COLO668 (cell line): ENCODE data around the gene DEDD2.

Source experiments
- DNase-seq: peaks from one replicate; lab custom pipeline; 2025; ENCODE audit not compliant: unreplicated experiment; lab: John Stamatoyannopoulos, UW

The DEDD2 gene

DNA sequence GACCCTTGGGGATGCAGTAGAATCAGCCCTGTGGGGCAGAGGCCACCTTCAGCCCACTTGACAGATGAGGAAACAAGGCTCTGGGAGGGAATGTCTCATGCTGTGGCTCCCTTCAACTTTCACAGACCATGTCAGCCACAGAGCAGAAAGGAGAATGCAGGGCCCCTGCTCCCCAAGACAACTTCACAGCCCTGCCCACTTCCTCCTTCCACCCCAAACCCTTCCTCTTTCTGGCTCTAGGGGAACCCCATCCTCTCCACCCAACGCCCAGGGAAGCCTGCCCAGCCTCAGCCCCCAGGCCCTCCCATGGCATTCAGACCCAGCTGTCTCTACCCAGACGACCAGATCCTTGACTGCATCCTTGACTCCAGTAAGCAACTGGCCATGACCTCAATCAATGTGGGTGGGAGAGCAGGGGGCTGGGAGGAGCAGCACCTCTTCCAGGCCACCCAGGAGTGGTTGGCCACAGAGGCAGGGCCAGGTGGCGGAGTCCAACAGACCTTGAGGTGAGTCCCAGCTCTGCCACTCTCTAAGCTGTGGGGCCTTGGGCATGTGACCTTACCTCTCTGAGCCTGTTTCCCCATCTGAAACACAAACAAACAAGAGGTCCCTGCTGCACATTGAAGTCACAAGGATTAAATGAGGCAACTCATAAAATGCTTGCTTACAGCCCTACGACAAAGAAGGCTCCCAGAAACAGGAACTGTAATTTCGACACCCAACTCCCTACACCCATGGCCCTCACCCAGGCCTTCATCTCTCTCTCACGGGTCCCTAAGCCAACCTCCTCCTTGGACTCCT is 15.8 kb downstream of the DEDD2 start:
- no peak for DNase-seq

DNA sequence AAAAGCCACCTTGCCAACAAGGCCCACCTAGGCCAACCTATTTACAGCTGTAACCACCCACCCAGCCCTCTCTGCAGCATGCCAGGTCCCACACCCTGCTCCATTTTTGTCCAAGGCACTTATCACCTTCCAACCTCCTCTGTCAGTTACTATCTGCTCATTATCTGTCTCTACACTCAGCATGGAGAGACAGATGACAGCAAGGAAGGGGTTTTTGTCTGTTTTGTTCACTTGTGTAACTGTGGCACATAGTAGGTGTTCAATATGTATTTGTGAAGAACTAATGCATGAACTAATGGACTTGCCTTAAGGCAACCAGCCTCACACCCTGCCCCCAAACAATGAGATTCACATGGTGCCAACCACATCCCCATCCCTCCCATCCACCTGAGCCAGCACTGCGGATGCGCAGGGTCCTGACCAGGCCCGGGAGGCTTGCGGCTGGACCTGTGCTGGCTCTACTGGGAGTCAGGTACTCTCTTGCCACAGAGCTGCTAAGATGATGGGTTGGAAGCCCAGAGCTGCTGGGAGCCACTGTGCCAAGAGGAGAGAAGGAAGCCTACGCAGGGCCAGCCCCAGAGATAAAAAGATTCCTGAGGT is 17.3 kb downstream of the DEDD2 start:
- no peak for DNase-seq

DNA sequence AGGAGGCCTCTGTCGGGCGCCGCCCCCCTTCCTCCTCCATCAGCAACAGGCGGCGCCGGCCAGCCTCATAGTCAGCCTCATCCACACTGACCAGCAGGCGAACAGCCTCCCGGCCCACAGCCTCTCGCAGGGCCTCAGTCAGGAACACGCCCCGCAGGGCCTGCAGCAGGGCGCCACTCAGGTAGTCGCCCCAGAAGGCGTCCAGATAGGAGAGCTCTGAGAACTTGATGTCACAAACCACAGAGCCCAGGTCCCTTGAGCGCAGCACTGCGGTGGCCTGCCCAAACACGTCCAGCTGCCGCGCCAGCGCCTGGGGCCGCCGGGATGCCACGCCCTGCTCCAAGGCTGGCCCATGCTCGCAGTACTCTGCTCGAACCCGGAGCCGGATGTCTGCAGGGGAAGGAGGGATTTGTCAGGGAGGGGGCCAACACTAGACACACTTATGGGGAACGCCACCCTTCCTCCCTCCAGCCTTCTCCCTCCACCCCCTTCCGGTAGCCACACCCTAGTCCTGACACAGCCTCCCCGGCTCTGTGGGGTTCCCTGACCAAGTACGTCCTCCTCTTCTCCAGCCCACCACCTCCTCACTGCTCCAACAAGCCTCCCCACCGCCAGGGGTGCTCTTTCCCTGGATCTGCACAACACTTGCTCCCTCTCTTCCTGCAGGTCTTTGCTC is 17.9 kb downstream of the DEDD2 start:
- no peak for DNase-seq

DNA sequence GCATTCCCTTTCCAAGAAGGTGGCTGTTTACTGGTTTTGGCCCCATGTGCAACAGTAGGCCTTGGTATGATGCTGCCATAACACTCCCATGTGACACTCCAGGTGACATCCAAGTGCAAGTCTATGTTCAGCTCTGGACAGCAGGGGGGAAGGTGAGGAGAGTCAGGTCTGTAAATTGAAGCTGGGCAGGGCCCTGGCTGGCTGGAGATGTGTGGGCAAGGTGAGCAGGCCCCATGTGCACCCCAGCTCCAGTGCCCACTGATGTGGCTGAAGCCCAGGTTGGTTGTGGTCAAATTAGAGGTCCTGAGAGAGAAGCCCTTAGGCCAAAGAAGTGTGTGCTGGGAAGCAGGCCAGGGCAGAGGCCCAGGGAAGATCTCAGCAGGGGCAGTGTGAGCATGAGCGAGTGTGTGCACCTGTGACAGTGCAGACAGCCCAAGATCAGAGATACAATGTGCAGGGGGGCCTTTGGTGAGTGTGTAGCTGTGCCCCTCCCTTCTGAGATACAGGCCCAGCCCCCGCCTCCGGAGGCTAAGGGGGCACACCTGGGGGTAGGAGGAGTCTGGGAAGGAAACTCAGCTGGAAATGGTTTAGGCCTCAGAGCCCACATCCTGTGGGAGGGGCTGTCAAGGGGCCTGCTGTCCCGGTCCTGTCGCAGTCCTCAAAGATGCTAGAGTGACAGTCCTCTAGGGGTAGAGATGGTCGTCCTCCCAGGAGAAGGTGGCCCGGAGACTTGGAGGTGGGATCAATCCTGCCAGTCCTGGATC is 18.6 kb downstream of the DEDD2 start:
- DNase-seq, result no peak

DNA sequence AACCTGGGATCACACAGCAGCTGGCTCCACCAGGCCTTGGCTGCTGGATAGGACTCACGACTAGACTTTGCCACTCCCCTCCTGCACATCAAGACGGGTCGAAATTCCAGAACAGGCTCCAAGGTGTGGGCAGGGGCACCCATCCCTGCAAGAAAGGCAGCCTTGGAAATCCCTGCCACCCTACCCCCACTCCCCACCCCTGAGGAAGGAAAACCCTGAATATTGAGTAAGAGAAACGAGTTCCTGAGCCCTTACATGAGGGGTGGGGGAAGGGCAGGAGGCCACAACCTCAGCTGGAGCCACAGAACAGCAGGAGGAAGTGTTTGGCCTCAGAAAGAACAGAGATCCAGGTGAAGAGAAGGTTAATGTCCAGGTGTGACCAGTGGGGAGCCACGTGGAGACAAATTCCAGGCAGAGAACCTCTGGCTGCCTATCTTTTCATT is 20.1 kb downstream of the DEDD2 start:
- no peak for DNase-seq

DNA sequence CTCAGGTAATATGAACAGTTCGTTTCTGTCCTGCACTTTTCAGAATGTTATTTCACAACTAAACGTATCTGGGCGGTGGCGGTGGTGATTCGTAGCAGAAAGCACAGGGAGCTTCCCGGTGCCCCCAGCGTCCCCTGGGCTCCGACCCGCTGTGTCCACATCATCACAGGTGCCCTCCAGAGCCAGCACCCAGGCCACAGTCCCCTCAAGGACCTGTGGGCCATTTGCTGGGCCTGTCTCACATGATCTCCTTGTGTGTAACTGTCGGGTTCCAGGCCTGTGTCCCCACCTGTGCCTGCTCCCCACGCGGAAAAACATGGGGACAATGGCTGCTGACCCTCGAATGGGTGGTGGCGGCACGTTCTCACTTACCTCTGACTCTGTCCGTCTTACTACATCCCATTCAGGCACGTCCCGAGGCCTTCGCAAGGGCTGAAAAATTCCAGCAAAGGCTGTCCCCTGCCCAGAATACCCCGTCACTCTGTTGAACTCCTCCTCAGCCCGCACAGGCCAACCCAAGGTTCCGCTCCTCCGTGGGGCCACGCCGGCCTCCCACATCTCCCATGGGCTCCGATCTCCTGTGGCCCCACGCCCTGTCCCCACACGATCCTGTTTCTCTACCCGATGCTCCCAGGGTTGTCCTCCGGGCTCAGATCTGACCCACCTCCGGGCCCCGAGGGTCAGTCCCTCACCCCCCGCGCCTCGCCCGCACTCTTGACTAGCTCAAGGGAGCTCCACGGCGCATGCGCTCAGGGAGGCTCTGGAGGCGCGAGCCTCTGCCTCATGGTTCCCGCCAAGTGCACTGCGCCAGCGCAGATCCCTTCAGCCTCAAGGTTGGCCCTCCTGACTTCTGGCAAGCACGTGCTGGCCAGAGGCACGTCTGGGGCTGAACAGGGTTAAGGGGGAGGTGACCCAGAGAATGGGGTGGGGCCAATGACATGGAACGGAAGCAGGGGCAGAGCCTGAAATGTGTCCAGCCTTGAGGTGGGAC is 21.2 kb downstream of the DEDD2 start:
- no peak for DNase-seq

DNA sequence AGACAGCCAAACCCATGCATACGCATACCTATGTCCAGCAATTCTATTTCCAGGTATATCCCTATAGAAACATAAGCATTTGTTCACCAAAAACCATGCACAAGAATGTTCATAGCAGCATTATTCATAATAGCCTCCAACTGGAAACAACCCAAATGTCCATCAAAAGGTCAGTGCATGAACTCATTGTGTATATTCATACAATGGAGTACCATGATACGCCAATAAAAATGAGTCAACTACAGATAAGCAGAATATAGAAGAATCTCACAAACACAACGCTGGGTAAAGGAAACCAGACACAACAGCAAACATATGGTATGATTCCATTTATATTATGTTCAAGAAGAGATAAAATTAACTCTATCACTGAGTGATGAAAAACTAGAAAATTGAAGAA is 23.8 kb downstream of the DEDD2 start:
- no peak for DNase-seq

DNA sequence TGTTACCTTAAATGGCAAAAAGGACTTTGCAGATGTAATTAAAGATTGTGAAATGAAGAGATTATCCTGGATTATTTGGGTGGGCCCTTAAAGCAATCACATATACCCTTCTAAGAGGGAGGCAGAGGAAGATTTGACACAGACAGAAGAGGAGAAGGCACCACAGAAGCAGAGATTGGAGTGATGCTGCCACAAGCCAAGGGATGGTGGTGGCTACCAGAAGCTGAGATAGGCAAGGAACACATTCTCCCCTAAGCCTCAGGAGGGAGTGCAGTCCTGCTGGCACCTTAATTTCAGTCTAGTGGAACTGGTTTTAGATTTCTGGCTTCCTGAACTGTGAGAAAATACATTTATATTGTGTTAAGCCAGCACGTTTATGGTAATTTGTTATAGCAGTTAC is 24.2 kb downstream of the DEDD2 start:
- DNase-seq, result no peak

DNA sequence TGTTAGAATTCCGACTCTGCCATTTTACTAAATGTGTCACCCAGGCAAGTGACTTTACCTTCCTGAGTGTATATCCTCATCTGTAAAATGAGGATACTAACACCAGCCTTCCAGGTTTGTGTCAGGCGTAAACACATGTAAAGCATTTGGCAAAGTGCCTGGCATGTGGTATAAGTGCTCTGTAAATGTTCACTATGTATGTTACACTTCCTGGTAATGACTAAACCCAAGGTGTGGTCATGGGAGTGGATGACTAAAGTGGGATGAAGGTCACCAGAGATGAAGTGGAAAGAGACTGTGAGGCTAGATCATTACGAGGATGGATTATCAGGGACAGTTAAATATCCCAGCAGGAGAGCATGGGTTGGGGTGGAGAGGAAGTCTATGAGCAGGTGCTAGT is 25.6 kb downstream of the DEDD2 start:
- DNase-seq, result peak; percentile 82

DNA sequence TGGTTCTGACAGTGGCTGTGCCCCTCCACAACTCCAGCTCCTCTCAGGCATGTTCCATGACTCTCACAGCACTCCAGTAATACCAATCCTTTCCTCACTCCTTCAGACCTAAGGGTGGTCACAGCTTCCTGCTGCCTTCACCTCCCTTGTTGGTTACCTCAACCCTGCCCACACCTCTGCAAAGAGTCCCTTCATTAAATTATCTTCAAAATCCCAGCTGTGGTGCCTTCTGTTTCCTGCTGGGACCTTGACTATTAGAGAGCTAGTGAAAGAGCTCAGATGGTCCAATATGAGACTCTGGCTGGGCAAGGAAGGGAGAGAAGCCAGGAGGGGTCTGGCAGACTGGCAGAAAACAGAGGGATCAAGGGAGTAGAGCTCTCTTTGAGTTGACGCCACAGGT is 26.1 kb downstream of the DEDD2 start:
- no peak for DNase-seq

DNA sequence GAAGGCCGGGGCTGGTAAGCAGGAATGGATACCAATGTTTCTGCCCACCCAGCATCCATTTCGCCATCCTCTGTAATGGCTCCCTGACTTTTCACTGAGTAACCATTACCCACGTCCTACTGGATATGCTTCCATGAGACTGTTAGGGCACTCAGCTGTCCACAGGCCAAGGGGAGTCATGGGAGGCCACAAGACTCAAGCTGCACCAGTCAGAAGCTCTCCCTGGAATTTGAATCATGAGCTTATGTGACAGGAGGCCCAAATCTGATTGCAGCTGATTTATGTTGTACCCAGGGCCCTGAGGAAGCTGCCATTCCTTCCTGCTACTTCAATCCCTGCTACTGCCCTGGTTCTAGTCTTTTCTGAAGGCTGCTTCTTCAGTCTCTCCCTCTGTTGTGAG is 28.3 kb downstream of the DEDD2 start:
- no peak for DNase-seq

DNA sequence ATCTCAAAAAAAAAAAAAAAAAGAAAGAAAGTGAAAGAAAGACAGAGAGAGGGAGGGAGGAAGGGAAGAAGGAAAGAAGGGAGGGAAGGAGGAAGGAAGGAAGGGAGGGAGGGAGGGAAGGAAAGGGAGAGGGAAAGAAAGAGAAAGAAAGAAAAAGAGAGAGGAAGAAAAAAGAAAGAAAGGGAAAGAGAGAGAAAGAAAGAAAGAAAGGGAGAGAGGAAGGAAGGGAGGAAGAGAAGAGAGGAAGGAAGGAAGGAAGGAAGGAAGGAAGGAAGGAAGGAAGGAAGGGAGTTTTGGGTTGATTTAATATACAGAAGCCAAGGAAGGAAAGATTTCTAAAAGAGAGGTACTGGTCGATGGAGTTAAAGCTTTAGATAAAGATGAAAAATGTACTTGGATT is 28.8 kb downstream of the DEDD2 start:
- no peak for DNase-seq

DNA sequence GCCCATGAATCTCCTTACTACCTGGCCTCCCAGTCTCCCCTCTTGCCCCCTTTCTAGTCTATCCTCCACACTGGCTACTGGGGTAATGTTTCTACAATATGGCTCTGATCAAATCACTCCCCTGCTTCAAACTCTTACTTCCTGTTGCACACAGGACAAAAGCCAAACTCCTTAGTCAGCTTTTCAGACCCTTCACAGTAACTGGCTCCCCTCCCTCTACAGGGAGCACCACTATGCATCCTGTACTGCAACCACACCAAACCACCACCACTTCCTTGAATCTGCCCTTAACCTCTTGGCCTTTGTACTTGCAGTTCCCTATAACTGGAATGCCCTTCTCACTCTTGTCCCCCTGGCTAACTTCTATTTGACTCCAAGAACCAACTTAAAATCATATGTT is 32.2 kb downstream of the DEDD2 start:
- DNase-seq, result no peak

DNA sequence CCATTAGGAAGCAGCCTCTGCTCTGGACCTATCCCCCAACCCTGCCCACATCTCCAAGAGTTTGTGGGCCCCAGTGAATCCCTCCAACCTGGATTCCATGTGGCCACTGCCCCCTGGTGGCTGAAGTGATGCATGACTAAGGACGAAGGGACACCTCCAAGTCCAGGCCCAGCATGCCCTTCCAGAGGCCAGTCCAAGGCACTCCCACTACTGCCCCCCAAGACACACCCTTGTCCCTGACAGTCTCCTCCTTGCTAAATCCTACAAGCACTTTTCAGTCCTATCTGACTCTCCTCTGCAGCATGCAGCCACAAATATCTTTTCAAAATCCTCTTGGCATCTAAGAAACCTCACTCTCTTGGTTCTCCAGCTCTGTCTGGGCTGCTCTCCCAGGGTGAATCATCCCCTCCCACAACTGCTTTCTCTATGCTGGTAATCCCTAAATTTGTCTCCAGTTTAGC is 33.0 kb downstream of the DEDD2 start:
- peak; percentile 81 for DNase-seq

DNA sequence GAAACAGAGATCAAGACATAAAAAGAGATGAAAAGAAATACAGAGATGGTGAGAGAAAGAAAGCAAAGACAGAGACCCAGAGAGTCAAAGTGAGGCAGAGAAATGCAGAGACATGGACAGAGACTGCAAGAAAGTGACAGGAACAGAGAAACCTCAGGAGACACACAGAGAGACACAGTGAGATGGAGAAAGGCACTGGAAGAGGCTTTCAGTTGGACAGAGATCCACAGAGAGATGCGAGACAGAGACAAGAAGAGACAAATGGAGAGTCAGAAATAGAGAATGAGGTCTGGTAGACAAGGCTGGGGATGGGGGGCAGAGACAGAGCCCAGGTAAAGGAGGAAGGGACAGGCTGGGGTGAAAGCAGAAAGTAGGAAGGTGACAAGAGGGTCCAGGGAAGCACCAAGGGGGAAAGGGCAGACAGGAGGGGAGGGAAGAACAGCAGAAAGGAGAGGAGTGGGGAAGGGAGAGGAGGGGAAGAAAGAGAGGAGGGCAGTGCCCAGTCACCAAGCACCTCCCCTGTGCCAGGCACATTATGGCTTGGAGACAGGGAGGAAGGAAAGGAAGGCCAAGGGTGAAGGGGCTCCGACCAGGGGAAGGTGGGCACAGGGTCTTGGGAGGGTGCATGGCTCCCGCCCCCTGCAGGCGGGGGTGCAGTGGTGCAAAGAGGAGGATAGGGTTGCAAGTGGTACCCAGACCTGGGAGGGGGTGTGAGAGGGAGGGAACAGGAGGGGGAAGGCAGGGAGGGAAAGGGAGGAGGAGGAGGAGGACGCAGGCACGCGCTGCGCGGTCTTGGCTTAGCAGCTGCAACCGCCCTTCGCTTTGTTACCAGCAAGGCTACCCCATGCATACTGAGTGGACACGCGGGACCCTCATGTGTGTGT is 38.4 kb downstream of the DEDD2 start:
- peak; percentile 25 for DNase-seq

DNA sequence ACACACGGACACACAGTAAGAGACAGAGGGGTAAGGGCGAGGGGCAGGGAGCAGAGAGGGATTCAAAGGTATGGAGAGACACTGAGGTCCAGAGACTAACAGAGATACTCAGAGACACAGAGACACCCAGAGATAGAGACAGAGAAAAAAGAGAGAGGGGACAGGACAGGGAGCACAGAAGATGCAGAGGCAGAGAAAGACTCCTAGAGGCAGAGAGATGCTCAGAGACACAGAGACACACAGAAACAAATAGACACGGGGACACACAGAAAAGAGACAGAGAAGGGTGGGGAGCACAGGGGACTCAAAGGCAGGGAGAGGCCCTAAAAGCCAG is 39.8 kb downstream of the DEDD2 start:
- no peak for DNase-seq

DNA sequence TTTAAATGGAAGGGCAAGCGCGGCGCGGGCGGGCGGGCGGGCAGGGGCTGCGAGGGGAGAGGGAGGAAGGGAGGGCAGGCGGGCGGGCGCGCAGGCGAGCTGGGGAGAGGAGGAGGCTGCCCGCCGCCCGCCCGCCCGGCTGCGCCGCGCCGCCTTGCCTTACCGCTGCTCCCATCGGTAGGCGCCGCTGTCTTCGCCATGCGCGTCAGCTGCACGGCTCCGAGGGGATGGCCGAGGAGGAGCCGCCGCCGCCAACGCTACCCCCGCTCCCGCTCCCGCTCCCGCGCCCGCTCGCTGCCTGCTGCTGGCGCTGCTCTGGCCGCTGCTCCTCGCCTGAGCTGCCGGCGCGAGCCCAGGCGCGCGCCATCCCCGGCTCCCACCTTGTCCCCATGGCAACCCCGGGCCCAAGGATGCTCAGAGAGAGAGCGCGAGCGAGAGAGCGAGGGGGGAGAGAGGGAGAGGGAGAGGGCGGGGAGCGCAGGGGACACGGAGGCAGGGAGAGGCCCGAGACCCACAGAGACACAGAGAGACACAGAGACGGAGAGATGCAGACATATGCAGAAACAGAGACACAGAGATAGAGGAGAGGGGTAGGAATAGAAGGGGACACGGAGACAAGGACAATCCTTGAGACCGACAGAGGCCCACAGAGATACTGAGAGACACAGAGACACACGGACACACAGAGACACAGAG is 40.3 kb downstream of the DEDD2 start:
- DNase-seq, result peak; percentile 95

DNA sequence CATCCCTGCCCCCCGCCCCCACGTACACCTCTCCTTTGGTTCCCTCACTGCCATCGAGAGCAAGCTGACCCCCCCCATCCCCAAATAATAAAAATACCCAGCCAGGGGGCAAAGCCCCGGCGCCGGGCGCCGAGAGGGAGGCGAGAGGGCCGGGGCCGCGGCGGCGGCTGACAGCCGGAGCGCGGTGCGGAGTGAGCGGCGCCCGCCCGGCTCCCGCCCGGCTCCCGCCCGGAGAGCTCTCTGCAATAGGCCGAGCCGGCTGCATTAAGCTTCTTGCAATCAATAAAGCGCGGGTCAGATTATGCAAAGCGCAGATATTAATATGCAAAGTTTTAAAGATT is 40.9 kb downstream of the DEDD2 start:
- DNase-seq, result peak; percentile 90
